SK-N-SH treated with all-trans-retinoic acid at 6 μM for 48 hours (cell line): ENCODE measurements around the gene ADAMTS17.

Source experiments
- ISL1 ChIP-seq: fragments of 250-450 bp; sonication (Bioruptor Pico); IDR thresholded peaks from 2 replicates; pipeline ENCODE4 v2.1.2; 2022; ENCODE audit warnings: mild to moderate bottlenecking, moderate library complexity
- ZFP30 ChIP-seq: fragments of 450-650 bp; formaldehyde crosslinking; IDR thresholded peaks from 2 replicates; pipeline ENCODE4 v1.5.0; 2022; ENCODE audit warnings: mild to moderate bottlenecking, moderate library complexity
- TF ChIP-seq, protein P1 (sequence below): fragments of 250-450 bp; sonication (Bioruptor Pico); IDR thresholded peaks from 2 replicates; pipeline ENCODE4 v1.5.1; 2020; ENCODE audit warnings: low read depth, mild to moderate bottlenecking, moderate library complexity

DNA sequence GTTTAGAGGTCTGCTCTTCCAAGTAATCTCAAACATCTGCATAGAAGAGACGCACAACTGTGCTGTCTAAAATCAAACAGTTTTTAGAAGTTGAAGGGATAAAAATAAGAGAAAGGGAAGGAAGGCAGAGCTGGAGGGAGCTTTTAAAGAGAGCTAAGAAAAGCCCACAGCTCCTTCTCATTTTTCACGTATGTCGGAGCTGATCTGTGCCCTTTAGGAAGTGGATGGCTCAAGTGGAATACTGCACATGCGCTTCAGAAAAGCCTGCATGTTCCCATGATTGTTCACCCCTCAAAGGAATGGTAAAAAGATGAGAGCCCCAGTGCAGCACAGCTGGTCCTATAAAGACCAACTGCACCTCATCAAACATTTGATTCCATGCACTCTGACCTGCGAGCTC lies 207.2 kb downstream of the ADAMTS17 start:
- TF ChIP-seq, protein P1, sequence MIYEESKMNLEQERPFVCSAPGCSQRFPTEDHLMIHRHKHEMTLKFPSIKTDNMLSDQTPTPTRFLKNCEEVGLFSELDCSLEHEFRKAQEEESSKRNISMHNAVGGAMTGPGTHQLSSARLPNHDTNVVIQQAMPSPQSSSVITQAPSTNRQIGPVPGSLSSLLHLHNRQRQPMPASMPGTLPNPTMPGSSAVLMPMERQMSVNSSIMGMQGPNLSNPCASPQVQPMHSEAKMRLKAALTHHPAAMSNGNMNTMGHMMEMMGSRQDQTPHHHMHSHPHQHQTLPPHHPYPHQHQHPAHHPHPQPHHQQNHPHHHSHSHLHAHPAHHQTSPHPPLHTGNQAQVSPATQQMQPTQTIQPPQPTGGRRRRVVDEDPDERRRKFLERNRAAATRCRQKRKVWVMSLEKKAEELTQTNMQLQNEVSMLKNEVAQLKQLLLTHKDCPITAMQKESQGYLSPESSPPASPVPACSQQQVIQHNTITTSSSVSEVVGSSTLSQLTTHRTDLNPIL, result no peak
- TF ChIP-seq ZFP30 (CRISPR knock-in tag) (no peak), ISL1 (CRISPR knock-in tag) (no peak)
